Eye (tissue), 1 donor: ENCODE results near the gene HIP1.
"Not testable (repeated sequence)": the region's sequence is repeated elsewhere in the genome, so short reads cannot be mapped to it uniquely, and the experiment has no call there.

Experiments
- DNase-seq: peaks from one replicate; pipeline ENCODE4 v3.0.0-alpha.2; 2015

The HIP1 gene

GRCh38 chr7:75738975-75739795 lies 444 bp upstream of the HIP1 start:
- peak; percentile 99 for DNase-seq

DNA sequence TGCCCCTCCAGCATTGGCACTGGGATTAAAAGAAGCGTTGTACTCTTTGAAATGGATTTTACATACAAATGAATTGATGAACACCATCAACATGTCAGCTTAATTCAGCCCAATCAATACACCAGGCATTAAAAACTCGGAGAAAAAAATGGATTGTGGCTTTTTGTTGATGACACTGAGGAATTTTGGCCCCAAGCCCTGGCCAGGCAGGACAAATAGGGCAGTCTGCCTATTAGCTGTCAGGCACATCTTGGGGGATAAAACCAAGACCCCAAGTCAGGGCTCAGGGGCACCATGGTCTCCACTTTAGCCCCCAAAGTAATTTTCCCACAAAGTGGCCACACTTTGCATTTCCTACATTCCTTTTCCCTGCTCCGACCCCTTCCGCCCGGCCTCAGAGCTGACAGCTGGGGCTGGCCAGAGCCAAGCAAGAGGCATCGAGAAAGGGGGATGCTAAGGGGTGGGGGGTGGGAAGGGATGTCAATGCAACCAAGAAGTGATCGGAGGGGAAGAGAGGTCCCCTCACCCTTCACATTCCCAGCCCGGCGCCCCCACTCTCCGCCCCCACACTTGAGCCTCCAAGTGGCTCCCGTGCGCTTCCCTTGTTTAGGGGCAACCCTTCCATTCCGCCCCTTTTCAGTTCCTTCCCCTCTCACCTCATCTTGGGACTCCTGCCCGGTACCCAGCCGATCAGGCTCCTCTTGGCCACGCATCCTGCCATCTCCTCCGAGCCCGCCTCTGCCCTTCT lies 711 bp downstream of the HIP1 start:
- peak; percentile 62 for DNase-seq

DNA sequence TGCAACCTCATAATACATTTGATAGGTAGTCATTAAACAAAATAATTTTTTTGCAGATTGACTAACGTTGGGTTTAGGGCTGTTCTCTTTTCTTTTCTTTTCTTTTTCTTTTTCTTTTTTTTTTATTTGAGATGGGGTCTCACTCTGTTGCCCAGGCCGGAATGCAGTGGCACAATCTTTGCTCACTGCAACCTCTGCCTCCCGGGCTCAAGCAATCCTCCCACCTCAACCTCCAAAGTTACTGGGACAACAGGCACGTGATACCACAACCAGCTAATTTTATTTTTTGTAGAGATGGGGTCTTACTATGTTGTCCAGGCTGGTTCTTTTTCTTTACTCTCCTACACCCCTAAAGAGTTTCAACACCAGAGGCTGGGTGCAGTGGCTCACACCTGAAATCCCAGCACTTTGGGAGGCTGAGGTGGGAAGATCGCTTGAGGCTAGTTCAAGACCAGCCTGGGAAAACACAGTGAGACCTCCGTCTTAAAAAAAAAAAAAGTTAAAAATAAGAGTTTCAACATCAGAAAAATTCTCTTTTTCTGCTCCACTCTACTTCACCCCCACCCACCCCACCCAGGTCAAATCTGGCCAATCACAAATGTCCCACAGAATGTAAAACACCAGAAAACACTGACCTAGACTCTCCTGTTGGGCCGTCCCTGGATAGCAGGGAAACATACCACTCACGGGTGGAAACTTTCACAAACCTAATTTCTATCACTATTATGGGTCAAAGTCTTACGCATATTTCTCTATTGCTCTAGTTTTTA lies 3.0 kb downstream of the HIP1 start:
- DNase-seq, result no peak

- DNase-seq, result peak; percentile 15
Measured at GRCh38 chr7:75734586-75735458, 3.9 kb downstream of the HIP1 start.

DNA sequence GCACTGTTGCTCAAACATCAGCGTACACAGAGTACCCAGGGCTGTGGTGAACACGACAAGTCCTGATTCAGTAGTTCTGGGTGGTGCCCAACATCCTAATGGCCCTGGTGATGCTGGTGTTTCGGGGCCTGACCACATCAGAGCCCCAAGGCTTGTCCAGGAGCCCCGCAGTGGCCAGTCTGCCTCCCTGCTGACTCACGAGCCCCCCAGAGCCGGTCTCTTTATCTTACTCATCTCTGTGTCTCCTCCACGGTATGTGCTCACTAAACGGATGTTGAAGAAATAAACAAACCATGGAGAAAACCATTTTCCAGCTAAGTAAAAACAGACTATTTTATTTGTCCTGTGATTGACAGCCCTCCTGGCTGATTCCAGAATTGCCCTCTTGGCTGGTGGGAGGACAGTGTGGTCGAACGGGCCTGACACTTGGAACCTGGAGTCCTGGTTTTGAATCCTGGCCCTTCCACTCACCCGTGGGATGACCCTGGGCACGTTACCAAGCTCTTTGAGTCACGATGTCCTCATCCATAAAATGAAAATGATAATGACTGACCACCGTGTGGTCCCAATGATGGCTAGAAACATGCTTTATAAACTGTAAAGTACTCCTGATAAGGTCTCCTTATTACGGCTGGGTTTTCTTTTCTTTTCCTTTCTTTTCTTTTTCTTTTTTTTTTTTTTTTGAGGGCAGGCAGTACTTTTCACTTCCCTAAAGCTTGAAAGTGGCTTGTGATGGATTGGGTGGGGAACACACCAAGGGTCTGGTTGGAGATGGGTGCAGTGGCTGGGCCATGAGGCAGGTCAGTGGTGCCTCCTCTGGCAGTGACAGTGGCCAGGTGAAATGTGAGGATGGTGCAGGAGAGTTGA lies 5.7 kb downstream of the HIP1 start:
- DNase-seq, result peak; percentile 15

GRCh38 chr7:75732016-75732521 lies 6.7 kb downstream of the HIP1 start:
- no peak for DNase-seq

- DNase-seq, result no peak
Measured at GRCh38 chr7:75729851-75730274, 8.9 kb downstream of the HIP1 start.

DNA sequence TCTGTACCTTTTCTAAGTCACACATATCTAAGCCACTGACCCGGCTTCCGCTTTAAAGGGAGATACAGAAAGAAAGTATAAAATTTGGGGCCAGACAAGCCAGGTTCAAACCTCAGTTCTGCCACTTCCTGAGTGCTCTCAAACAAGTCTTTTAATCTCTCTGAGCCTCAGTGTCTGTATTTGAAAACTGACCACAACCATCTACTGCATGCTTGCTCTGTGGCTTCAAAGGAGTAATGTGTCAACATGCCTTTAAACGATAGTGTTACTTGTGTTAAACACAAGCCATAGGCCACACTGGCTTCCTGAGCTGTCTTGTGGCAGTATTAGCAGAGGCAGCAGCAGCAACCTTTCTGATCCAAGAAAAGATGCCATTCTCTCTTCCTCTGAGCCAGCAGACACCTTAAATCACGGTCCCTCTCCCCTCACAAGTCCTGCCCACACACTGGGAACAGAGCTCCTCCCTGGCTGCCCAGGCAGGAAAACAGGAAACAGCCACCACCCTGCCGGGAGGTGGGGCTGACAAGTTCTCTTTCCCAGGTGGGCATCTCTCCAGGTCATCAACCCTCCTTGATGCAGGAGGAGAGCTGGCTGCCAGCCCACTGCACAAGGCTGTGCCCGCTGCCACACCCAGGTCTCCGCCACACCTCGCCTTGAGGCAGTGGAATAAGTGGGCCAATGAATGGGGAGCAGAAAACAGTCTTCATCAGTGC lies 10.7 kb downstream of the HIP1 start:
- DNase-seq, result no peak

- DNase-seq, result not testable (repeated sequence)
Measured at GRCh38 chr7:75727351-75727750, 11.4 kb downstream of the HIP1 start.

GRCh38 chr7:75725306-75725705 lies 13.4 kb downstream of the HIP1 start:
- no peak for DNase-seq

DNA sequence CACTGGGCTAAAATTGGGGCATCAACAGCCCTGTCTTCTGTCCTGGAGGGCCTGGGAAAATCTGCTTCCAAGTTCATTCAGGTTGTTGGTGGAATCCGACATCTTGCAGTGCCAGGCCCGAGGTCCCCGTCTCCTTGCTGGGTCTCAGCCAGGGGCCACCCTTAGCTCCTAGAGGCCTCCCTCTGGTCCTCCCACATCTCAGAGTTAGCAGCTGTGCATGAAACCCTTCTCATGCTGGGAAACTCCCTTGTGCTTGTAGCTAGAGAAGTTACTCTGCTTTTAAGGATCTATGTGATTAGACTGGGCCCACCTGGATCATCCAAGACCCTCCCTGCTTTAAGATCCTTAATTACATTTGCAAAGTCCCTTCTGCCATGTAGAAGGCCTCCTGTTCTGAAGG lies 15.3 kb downstream of the HIP1 start:
- no peak for DNase-seq

DNA sequence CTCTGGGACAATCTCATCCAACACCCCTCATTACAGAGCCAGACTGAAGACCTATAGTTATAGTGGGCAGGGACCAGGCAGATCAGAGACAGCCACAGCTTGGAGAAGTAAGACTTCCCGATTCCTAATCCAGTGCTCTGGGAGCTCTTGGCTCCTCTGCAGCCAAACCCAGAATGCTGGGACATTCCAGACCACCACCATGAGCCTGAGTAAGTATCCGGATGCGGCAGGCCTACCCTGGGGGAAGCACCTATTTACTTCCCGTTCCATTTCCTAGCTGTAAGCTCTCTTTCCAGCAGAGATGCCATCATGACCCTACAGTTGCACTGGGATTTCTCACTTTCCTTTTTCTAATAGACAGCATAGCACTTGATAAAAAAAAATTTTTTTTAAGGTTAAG lies 16.4 kb downstream of the HIP1 start:
- no peak for DNase-seq

GRCh38 chr7:75721922-75722321 lies 16.8 kb downstream of the HIP1 start:
- DNase-seq, result not testable (repeated sequence)

DNA sequence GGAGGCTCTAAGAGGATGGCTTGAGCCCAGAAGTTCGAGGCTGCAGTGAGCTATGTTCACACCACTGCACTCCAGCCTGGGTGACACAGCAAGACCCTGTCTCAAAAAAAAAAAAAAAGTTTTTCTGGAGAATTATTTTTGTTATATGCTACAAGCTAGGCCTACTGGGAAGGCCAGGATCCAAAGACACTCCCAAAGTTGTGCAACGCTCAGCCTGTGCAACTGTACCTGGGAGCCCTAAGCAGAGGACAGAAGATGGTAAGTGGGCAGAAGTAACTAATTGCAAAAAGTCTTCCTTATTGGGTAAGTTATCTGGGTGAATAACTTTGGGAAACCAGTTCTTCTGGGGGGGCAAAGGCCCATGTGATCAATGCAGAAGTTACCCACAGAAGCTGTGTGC lies 17.3 kb downstream of the HIP1 start:
- no peak for DNase-seq

DNA sequence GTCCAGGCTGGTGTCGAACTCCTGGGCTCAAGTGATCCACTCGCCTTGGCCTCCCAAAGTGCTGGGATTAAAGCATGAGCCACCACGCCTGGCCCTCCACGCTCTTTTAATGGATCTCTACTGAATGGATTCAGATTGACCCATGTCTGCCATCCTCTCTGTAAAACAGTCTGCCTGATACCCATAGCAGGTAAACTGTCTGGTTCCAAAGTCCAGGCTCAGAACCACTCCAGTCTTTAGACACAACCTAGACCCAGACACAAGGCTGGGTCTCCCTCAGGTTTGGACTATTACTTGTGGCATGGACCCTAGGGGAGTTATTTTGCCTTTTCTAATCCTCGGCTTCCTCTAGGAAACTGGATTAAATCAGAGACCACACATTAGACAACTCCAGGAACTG lies 19.1 kb downstream of the HIP1 start:
- no peak for DNase-seq

DNA sequence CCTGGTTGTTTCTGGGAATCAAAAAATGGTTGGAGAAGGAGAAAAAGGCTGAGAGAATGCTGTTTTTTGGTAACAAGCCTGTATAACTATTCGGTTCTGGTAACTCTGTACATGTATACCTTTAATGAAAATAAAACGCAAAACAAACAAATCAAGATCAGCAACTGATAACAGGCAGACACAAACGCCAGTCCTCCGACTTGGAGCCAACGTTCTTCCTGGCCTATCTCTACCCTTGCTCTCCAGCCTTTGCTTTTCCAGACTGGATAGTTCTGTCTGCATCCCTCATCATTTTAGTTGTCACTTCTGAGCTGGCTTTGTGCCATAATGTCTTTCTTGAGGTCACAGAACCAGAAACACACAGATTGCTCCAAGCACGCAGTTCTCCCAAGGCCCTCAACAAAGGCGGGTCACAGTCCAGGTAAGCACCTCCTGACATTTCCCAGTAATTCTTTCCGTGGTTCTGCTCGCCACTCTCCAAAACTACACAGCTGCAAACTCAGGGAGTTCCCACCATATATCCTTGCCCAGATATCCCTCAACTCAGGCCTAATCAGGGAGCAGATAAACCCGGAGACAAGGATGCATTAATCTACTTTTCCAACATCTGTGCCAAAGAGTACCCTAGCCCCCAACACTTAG lies 20.2 kb downstream of the HIP1 start:
- DNase-seq, result no peak

DNA sequence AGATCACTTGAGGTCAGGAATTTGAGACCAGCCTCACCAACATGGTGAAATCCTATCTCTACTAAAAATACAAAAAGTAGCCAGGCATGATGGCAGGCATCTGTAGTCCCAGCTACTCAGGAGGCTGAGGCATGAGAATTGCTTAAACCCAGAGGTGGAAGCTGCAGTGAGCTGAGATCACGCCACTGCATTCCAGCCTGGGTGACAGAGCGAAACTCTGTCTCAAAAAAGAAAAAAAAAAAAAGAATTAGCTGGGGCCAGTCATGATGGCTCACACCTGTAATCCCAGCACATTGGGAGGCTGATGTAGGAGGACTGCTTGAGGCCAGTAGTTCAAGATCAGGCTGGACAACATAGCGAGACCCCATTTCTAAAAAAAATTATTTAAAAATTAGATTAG lies 21.0 kb downstream of the HIP1 start:
- DNase-seq, result not testable (repeated sequence)

GRCh38 chr7:75716992-75717626 lies 21.6 kb downstream of the HIP1 start:
- no peak for DNase-seq

- no peak for DNase-seq
Measured at GRCh38 chr7:75715864-75716263, 22.9 kb downstream of the HIP1 start.
